HL-60 (cell line): Measurements from ENCODE around the gene TFAP2A.

Experiments used
- GABPA ChIP-seq: IDR thresholded peaks from 2 replicates; pipeline ENCODE4 v1.6.1; 2012; ENCODE audit warnings: low read depth
- SPI1 ChIP-seq: IDR thresholded peaks from 2 replicates; pipeline ENCODE4 v1.6.1; 2012; ENCODE audit warnings: low read depth, mild to moderate bottlenecking, borderline replicate concordance
- TF ChIP-seq, protein P1 (sequence below): IDR thresholded peaks from one replicate; pipeline ENCODE4 v1.5.1; 2011; ENCODE audit warnings: low read length, control low read depth, inconsistent platforms; ENCODE audit not compliant: insufficient read depth

DNA sequence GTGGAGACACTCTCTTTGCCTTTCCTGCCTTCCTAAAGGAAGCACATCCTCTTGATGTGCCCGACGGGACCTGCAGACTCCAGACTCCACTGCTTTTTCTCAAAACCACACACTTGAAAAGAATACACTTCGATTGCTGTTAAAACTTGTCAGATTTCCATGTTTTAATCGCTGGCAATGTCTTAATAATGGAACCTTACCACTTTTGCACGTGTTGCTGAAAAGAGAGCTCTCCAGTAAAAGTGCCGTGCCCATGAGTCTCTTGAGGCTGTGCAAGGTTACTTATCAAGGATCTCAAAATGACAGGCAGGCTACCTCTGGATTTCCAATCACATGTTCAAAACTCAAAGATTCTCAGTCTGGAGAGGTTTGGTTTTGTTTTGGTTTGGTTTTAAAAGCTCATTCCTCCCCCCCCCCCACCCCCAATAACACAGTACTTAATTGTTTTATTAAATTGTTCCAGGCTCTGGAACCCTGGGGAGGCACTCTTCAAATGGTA, 12.0 kb upstream of the TFAP2A start:
- TF ChIP-seq, protein P1, sequence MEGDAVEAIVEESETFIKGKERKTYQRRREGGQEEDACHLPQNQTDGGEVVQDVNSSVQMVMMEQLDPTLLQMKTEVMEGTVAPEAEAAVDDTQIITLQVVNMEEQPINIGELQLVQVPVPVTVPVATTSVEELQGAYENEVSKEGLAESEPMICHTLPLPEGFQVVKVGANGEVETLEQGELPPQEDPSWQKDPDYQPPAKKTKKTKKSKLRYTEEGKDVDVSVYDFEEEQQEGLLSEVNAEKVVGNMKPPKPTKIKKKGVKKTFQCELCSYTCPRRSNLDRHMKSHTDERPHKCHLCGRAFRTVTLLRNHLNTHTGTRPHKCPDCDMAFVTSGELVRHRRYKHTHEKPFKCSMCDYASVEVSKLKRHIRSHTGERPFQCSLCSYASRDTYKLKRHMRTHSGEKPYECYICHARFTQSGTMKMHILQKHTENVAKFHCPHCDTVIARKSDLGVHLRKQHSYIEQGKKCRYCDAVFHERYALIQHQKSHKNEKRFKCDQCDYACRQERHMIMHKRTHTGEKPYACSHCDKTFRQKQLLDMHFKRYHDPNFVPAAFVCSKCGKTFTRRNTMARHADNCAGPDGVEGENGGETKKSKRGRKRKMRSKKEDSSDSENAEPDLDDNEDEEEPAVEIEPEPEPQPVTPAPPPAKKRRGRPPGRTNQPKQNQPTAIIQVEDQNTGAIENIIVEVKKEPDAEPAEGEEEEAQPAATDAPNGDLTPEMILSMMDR, result no peak
- TF ChIP-seq GABPA, result no peak
- TF ChIP-seq SPI1, result no peak
